ENCODE results near the gene SEMA4D. TPM values are rescaled to one million over a fixed set of nuclear protein-coding genes. Genes with fewer than 3 reads are reported as not detected.
"Not testable (repeated sequence)": the region's sequence is repeated elsewhere in the genome, so short reads cannot be mapped to it uniquely, and the experiment has no call there.

The SEMA4D gene
- total and polyA plus RNA-seq, 7 donors: 1.4 to 35.1 (median 4.6) TPM

- TF ChIP-seq POLR2AphosphoS5 (IDR thresholded peaks at IDR 0.05): no peak
- TF ChIP-seq CTCF (IDR thresholded peaks at IDR 0.05): no peak
- TF ChIP-seq EP300 (IDR thresholded peaks at IDR 0.05): no peak
- TF ChIP-seq POLR2A (IDR thresholded peaks at IDR 0.05): no peak
- H3K27ac ChIP-seq: no peak overlapping the region
Observed at GRCh38 chr9:89482901-89483361, 15.0 kb downstream of the SEMA4D start.

GRCh38 chr9:89482056-89482851 lies 15.7 kb downstream of the SEMA4D start:
- H3K9me3 ChIP-seq: peaks cover 0 to 4% (median 2%) of the 10 kb centered on the region in 4 donors
- H3K27ac ChIP-seq: no peak overlapping the region
- intact Hi-C loops (cut with DNase I): no loop called here
- no peaks in the 10 kb centered on the region for H3K36me3 ChIP-seq
- TF ChIP-seq POLR2A (IDR thresholded peaks at IDR 0.05): no peak
- no peak for TF ChIP-seq CTCF (IDR thresholded peaks at IDR 0.05)
- TF ChIP-seq POLR2AphosphoS5 (IDR thresholded peaks at IDR 0.05): no peak
- TF ChIP-seq EP300 (IDR thresholded peaks at IDR 0.05): no peak
- 66 to 71% methylated on average over 15 of the region's 15 CpGs for WGBS, 2 donors
- H3K4me3 ChIP-seq: no peak overlapping the region
- H3K27me3 ChIP-seq: no peaks in the 10 kb centered on the region
- DNase-seq: peak; percentile 48
- peaks cover 0 to 5% (median under 1%) of the 10 kb centered on the region in 4 donors for H3K4me1 ChIP-seq

More at GRCh38 chr9:89482901-89483361, 15.0 kb downstream of the SEMA4D start:
- H3K4me1 ChIP-seq: peaks cover 0 to 5% (median 0%) of the 10 kb centered on the region in 4 donors
- WGBS, 2 donors: 82 to 88% methylated on average over 9 of the region's 9 CpGs
- no peaks in the 10 kb centered on the region for H3K36me3 ChIP-seq
- intact Hi-C loops (cut with DNase I): no loop called here
- peaks cover 0 to 4% (median 2%) of the 10 kb centered on the region in 4 donors for H3K9me3 ChIP-seq
- no peak overlapping the region for H3K4me3 ChIP-seq
- H3K27me3 ChIP-seq: no peaks in the 10 kb centered on the region
- DNase-seq: no peak

- intact Hi-C loops (cut with DNase I): no loop called here
- WGBS, 2 donors: 78 to 89% methylated on average over 11 of the region's 11 CpGs
- no peak for TF ChIP-seq CTCF (IDR thresholded peaks at IDR 0.05)
- no peak for TF ChIP-seq EP300 (IDR thresholded peaks at IDR 0.05)
- TF ChIP-seq POLR2AphosphoS5 (IDR thresholded peaks at IDR 0.05): no peak
- TF ChIP-seq POLR2A (IDR thresholded peaks at IDR 0.05): no peak
- H3K27me3 ChIP-seq: no peaks in the 10 kb centered on the region
- peaks cover 0 to 6% (median 3%) of the 10 kb centered on the region in 4 donors for H3K4me1 ChIP-seq
- no peaks in the 10 kb centered on the region for H3K36me3 ChIP-seq
- H3K4me3 ChIP-seq: no peak overlapping the region
- peaks cover 0 to 2% (median 1%) of the 10 kb centered on the region in 4 donors for H3K9me3 ChIP-seq
- DNase-seq: peak; percentile 37
- H3K27ac ChIP-seq: no peak overlapping the region
Observed at GRCh38 chr9:89481538-89481915, 16.4 kb downstream of the SEMA4D start.

- no peak overlapping the region for H3K27ac ChIP-seq
- WGBS, 2 donors: 77 to 88% methylated on average over 15 of the region's 15 CpGs
- H3K4me3 ChIP-seq: no peak overlapping the region
- DNase-seq: peak; percentile 47
- H3K4me1 ChIP-seq: peaks cover 0 to 6% (median 3%) of the 10 kb centered on the region in 4 donors
- H3K36me3 ChIP-seq: no peaks in the 10 kb centered on the region
- TF ChIP-seq CTCF (IDR thresholded peaks at IDR 0.05) (no peak), POLR2AphosphoS5 (IDR thresholded peaks at IDR 0.05) (no peak), EP300 (IDR thresholded peaks at IDR 0.05) (no peak)
- H3K27me3 ChIP-seq: no peaks in the 10 kb centered on the region
- intact Hi-C loops (cut with DNase I): no loop called here
- H3K9me3 ChIP-seq: peaks cover 0 to 1% (median 0%) of the 10 kb centered on the region in 4 donors
Observed at GRCh38 chr9:89480825-89481537, 16.9 kb downstream of the SEMA4D start.

GRCh38 chr9:89480372-89480771 lies 17.5 kb downstream of the SEMA4D start:
- WGBS, 2 donors: 95 to 98% methylated on average over 27 of the region's 27 CpGs
- H3K36me3 ChIP-seq; intact Hi-C loops (cut with DNase I); H3K9me3 ChIP-seq; H3K27me3 ChIP-seq; H3K4me1 ChIP-seq; H3K4me3 ChIP-seq; H3K27ac ChIP-seq: not testable (repeated sequence)
- peak; percentile 53 for DNase-seq

GRCh38 chr9:89479669-89480011 lies 18.3 kb downstream of the SEMA4D start:
- H3K4me1 ChIP-seq; H3K36me3 ChIP-seq; H3K4me3 ChIP-seq; H3K27me3 ChIP-seq; DNase-seq; H3K9me3 ChIP-seq; intact Hi-C loops (cut with DNase I); H3K27ac ChIP-seq: not testable (repeated sequence)
- WGBS, 2 donors: 88 to 96% methylated on average over 17 of the region's 17 CpGs
